Stimulated activated memory B cell treated with anti-CD40 and anti-IgM and Interleukin-4, amounts not matched to agents 10 μg/mL and 1 μg/mL and 100 μg/mL, for 72 hours (primary cell): ENCODE results near the gene ACSF3.

ENCODE experiments used
- ATAC-seq: fragments of 150-1000 bp; cut with Tn5 transposase; 2 replicates; pipeline ENCODE4 v1.10.0; 2021
- H3K27ac Mint-ChIP-seq: one replicate; pipeline ENCODE4 v1.8.0; 2022; ENCODE audit warnings: mild to moderate bottlenecking, mixed read lengths
- H3K27me3 Mint-ChIP-seq: one replicate; pipeline ENCODE4 v1.8.0; 2022; ENCODE audit warnings: mixed read lengths
- H3K36me3 Mint-ChIP-seq: one replicate; pipeline ENCODE4 v1.8.0; 2022; ENCODE audit warnings: mixed read lengths
- H3K4me1 Mint-ChIP-seq: one replicate; pipeline ENCODE4 v1.8.0; 2022; ENCODE audit warnings: mixed read lengths
- H3K4me3 Mint-ChIP-seq: one replicate; pipeline ENCODE4 v1.8.0; 2022; ENCODE audit warnings: mild to moderate bottlenecking, moderate library complexity, mixed read lengths
- H3K9me3 Mint-ChIP-seq: one replicate; pipeline ENCODE4 v1.8.0; 2022; ENCODE audit warnings: mixed read lengths

The ACSF3 gene

GRCh38 chr16:89052191-89052889 is 41.3 kb upstream of the ACSF3 start:
- H3K27me3 Mint-ChIP-seq: peaks cover 28% of the 10 kb centered on the region
- H3K36me3 Mint-ChIP-seq: no peaks in the 10 kb centered on the region
- no peak for ATAC-seq
- H3K9me3 Mint-ChIP-seq: no peaks in the 10 kb centered on the region
- peak overlapping the region; percentile 88 for H3K4me3 Mint-ChIP-seq
- H3K4me1 Mint-ChIP-seq: peaks cover 21% of the 10 kb centered on the region
- H3K27ac Mint-ChIP-seq: peak overlapping the region; percentile 86

GRCh38 chr16:89052890-89053724 is 40.5 kb upstream of the ACSF3 start:
- Mint-ChIP-seq H3K4me3 (peak overlapping the region; percentile 88), H3K9me3 (no peaks in the 10 kb centered on the region), H3K4me1 (peaks cover 25% of the 10 kb centered on the region), H3K27me3 (peaks cover 28% of the 10 kb centered on the region), H3K36me3 (no peaks in the 10 kb centered on the region), H3K27ac (peak overlapping the region; percentile 86)
- no peak for ATAC-seq

GRCh38 chr16:89053725-89054029 is 40.0 kb upstream of the ACSF3 start:
- peaks cover 31% of the 10 kb centered on the region for H3K4me1 Mint-ChIP-seq
- no peak overlapping the region for H3K4me3 Mint-ChIP-seq
- H3K36me3 Mint-ChIP-seq: no peaks in the 10 kb centered on the region
- no peak overlapping the region for H3K27ac Mint-ChIP-seq
- no peak for ATAC-seq
- peaks cover 28% of the 10 kb centered on the region for H3K27me3 Mint-ChIP-seq
- H3K9me3 Mint-ChIP-seq: no peaks in the 10 kb centered on the region

- Mint-ChIP-seq H3K9me3 (no peaks in the 10 kb centered on the region), H3K27me3 (peaks cover 24% of the 10 kb centered on the region), H3K4me3 (no peak overlapping the region), H3K36me3 (no peaks in the 10 kb centered on the region), H3K4me1 (peaks cover 30% of the 10 kb centered on the region), H3K27ac (no peak overlapping the region)
- no peak for ATAC-seq
Measured at GRCh38 chr16:89054261-89054661, 39.4 kb upstream of the ACSF3 start.

GRCh38 chr16:89054714-89055113 is 38.9 kb upstream of the ACSF3 start:
- no peak for ATAC-seq
- peaks cover 30% of the 10 kb centered on the region for H3K4me1 Mint-ChIP-seq
- H3K36me3 Mint-ChIP-seq: no peaks in the 10 kb centered on the region
- no peak overlapping the region for H3K27ac Mint-ChIP-seq
- no peaks in the 10 kb centered on the region for H3K9me3 Mint-ChIP-seq
- peaks cover 19% of the 10 kb centered on the region for H3K27me3 Mint-ChIP-seq
- H3K4me3 Mint-ChIP-seq: no peak overlapping the region

- no peak overlapping the region for H3K4me3 Mint-ChIP-seq
- peaks cover 36% of the 10 kb centered on the region for H3K4me1 Mint-ChIP-seq
- ATAC-seq: no peak
- no peaks in the 10 kb centered on the region for H3K9me3 Mint-ChIP-seq
- H3K36me3 Mint-ChIP-seq: no peaks in the 10 kb centered on the region
- H3K27me3 Mint-ChIP-seq: peaks cover 15% of the 10 kb centered on the region
- no peak overlapping the region for H3K27ac Mint-ChIP-seq
Measured at GRCh38 chr16:89055313-89055712, 38.3 kb upstream of the ACSF3 start.

GRCh38 chr16:89055894-89056555 is 37.6 kb upstream of the ACSF3 start:
- H3K27me3 Mint-ChIP-seq: peaks cover 15% of the 10 kb centered on the region
- H3K27ac Mint-ChIP-seq: no peak overlapping the region
- H3K36me3 Mint-ChIP-seq: no peaks in the 10 kb centered on the region
- H3K9me3 Mint-ChIP-seq: no peaks in the 10 kb centered on the region
- ATAC-seq: no peak
- H3K4me3 Mint-ChIP-seq: no peak overlapping the region
- H3K4me1 Mint-ChIP-seq: peaks cover 43% of the 10 kb centered on the region

GRCh38 chr16:89056592-89056991 is 37.1 kb upstream of the ACSF3 start:
- H3K9me3 Mint-ChIP-seq: no peaks in the 10 kb centered on the region
- no peak overlapping the region for H3K27ac Mint-ChIP-seq
- peaks cover 48% of the 10 kb centered on the region for H3K4me1 Mint-ChIP-seq
- H3K4me3 Mint-ChIP-seq: no peak overlapping the region
- peaks cover 15% of the 10 kb centered on the region for H3K27me3 Mint-ChIP-seq
- ATAC-seq: no peak
- H3K36me3 Mint-ChIP-seq: no peaks in the 10 kb centered on the region

GRCh38 chr16:89057738-89058137 is 35.9 kb upstream of the ACSF3 start:
- H3K4me3 Mint-ChIP-seq: no peak overlapping the region
- no peaks in the 10 kb centered on the region for H3K36me3 Mint-ChIP-seq
- peaks cover 10% of the 10 kb centered on the region for H3K27me3 Mint-ChIP-seq
- H3K27ac Mint-ChIP-seq: peak overlapping the region; percentile 97
- no peak for ATAC-seq
- no peaks in the 10 kb centered on the region for H3K9me3 Mint-ChIP-seq
- peaks cover 55% of the 10 kb centered on the region for H3K4me1 Mint-ChIP-seq

- peak overlapping the region; percentile 97 for H3K27ac Mint-ChIP-seq
Measured at GRCh38 chr16:89058812-89059211, 34.8 kb upstream of the ACSF3 start.

GRCh38 chr16:89060207-89060794 is 33.4 kb upstream of the ACSF3 start:
- ATAC-seq: peak; percentile 85
- H3K4me3 Mint-ChIP-seq: peak overlapping the region; percentile 71
- H3K27me3 Mint-ChIP-seq: no peaks in the 10 kb centered on the region
- H3K9me3 Mint-ChIP-seq: no peaks in the 10 kb centered on the region
- no peaks in the 10 kb centered on the region for H3K36me3 Mint-ChIP-seq
- peaks cover 72% of the 10 kb centered on the region for H3K4me1 Mint-ChIP-seq
- H3K27ac Mint-ChIP-seq: peak overlapping the region; percentile 97

More at GRCh38 chr16:89058812-89059211, 34.8 kb upstream of the ACSF3 start:
- H3K4me3 Mint-ChIP-seq: no peak overlapping the region
- H3K9me3 Mint-ChIP-seq: no peaks in the 10 kb centered on the region
- peaks cover 58% of the 10 kb centered on the region for H3K4me1 Mint-ChIP-seq
- H3K36me3 Mint-ChIP-seq: no peaks in the 10 kb centered on the region
- H3K27me3 Mint-ChIP-seq: no peaks in the 10 kb centered on the region
- ATAC-seq: no peak

- no peak for ATAC-seq
- H3K27ac Mint-ChIP-seq: peak overlapping the region; percentile 97
- H3K27me3 Mint-ChIP-seq: no peaks in the 10 kb centered on the region
- H3K4me1 Mint-ChIP-seq: peaks cover 80% of the 10 kb centered on the region
- no peaks in the 10 kb centered on the region for H3K9me3 Mint-ChIP-seq
- H3K36me3 Mint-ChIP-seq: no peaks in the 10 kb centered on the region
- H3K4me3 Mint-ChIP-seq: peak overlapping the region; percentile 71
Measured at GRCh38 chr16:89061086-89061485, 32.6 kb upstream of the ACSF3 start.

GRCh38 chr16:89061590-89062380 is 31.9 kb upstream of the ACSF3 start:
- H3K27me3 Mint-ChIP-seq: no peaks in the 10 kb centered on the region
- H3K4me1 Mint-ChIP-seq: peaks cover 84% of the 10 kb centered on the region
- no peaks in the 10 kb centered on the region for H3K36me3 Mint-ChIP-seq
- H3K9me3 Mint-ChIP-seq: no peaks in the 10 kb centered on the region
- peak overlapping the region; percentile 71 for H3K4me3 Mint-ChIP-seq
- no peak for ATAC-seq
- peak overlapping the region; percentile 97 for H3K27ac Mint-ChIP-seq

GRCh38 chr16:89062389-89063345 is 31.0 kb upstream of the ACSF3 start:
- ATAC-seq: peak; percentile 6
- H3K4me1 Mint-ChIP-seq: peaks cover 81% of the 10 kb centered on the region
- H3K27me3 Mint-ChIP-seq: no peaks in the 10 kb centered on the region
- H3K9me3 Mint-ChIP-seq: no peaks in the 10 kb centered on the region
- peak overlapping the region; percentile 71 for H3K4me3 Mint-ChIP-seq
- no peaks in the 10 kb centered on the region for H3K36me3 Mint-ChIP-seq
- peak overlapping the region; percentile 97 for H3K27ac Mint-ChIP-seq
